ENCODE data around the gene HS2ST1.
A peak's percentile ranks its signal among the peaks of the same experiment; 100 is the strongest.
"Not testable (repeated sequence)": the region's sequence is repeated elsewhere in the genome, so short reads cannot be mapped to it uniquely, and the experiment has no call there.

Gene HS2ST1

DNA sequence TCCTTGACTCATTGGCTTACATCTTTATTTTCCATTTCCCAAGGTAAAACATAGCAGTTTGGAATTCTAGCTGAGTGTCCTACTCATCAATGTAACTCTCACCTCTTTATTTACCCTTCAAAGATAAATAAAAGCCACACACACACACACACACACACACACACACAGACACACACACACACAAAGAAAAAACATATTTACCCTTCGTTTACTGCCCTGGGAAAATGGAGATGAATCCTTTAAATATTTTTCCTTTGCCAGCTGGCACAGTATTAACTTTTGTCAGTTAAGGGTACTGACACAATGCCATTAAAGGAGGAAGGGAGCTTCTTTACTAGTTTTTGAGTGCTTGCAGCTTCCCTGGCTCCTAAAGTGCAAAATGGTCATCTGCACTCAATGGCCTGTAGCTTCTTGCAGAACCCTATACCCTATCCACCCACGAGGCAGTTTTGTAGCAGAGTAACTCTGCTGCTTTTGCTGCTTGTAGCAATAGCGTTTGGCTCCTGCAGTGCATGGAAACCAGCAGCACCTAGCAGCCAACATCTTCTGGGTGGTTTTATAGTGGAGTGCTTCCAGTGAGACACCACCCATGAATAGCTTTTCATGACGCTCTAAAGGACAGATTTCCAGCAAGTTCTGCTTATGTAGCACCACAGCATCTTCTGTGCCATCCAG lies 103.7 kb downstream of the HS2ST1 start:
- no peak for DNase-seq (ENCODE audit: low read depth in 2 of 2)

DNA sequence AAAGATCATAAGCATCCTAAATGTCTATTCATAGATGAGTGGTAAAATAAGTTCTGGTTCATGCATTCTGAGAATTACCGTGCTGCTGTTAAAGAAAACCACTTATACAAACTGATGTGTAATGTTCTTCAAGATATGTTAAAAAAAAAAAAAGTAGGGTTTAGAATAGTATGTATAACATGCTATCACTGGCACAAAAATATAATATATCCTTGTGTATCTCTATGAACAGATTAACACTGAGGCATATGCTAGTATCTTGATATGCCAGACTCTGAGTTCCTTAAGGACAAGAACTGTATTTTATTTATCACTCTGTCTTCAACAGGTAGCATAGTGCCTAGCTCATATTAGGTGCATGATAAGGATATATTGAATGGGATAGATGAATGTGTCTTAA lies 108.9 kb downstream of the HS2ST1 start:
- no peak for DNase-seq (ENCODE audit: low read depth in 2 of 2)

DNA sequence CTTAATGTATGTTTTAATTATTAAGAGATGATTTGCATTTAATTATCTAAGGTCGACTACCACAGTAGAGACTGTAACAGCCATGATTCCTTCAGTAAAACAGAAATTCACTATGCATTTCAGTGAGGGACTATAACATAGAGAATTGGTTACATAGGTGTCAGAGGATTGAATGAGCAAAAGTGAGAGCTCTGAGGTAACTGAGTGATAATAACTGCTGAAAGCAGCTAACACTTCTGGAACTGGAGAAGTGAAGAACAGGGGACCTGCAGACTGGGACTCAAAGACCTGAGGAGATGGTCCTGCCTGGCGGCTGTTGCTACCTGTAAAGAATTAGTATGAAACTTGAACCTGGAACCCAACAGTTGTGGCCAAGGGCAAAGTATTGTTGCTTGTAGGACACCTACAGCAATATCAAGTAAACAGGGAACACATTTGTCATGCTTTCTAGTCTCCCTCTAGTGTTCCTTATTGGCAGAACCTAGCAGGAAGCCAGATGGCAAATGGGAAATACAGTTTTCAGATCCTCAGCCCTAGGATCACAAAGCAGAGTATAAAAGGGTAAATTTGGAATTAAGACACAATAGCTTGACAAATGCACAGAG lies 110.6 kb downstream of the HS2ST1 start:
- DNase-seq (ENCODE audit: low read depth in 2 of 2), result no peak

DNA sequence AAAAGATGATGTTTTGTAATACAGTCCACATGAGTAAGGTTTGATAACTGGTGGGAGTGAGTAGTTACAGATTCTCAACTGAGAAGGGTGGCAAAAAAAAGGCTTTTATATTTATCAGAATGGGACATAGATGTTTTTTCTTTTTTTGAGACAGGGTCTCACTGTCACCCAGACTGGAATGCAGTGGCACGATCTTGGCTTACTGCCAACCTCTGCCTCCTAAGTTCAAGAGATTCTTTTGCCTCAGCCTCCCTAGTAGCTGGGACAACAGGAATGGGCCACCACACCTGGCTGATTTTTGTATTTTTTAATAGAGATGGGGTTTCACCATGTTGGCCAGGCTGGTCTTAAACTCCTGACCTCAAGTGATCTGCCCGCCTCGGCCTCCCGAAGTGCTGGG lies 113.1 kb downstream of the HS2ST1 start:
- DNase-seq (ENCODE audit: low read depth in 2 of 2), result not testable (repeated sequence)

DNA sequence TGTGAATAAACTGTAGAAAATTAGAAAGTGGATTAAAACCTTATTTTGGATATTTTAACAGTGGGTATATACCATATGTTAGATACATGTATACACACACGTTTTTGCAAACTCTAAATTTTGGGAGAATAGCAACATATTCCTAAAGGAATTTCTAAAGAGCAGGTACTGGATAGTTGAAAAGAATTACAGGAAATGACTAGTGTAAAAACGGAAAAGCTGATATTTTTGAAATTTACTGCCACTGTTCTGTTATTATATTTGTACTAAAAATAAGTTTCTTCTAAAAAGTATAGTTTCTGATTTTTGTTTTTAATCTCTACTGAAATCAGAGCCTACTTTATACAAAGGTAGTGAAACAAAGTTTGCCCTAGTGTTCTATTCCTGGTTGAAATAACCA lies 114.1 kb downstream of the HS2ST1 start:
- no peak for DNase-seq (ENCODE audit: low read depth in 2 of 2)

DNA sequence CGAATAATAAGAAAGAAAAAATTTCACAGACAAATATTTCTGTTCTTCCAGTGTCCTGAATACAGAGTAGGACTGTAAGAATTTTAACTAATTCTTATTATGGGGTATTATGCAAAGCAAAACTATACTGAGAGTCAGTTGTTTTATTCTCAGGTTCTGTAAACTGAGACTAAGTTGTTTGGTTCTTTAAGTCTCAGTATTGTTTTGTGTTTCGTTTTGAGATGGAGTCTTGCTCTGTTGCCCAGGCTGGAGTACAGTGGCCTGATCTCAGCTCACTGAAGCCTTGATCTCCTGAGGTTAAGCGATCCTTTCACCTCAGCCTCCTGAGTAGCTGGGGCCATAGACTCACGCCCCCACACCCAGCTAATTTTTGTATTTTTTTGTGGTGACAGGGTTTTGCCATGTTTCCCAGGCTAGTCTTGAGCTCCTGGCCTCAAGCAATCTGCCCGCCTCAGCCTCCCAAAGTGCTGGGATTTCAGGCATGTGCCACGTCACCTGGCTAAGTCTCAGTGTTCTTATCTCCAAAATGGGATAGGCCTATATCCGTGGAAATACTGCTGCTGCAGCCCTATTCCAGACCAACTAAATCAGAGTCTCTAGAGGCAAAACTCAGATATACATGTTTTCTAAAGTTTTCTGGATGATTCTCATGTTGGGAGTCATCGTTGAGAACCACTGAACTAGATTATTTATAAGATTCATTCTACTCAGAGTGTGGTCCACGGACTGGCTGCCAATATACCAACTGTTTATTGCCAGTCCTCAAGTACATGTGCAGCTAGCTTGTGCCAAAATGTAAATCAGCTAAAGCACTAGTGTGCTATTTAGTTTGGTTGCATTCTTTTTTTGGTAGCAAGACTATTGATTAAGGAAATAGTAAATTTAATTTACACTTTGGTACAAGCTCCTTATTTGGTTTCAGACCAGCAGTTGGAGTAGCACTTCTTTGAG lies 116.6 kb downstream of the HS2ST1 start:
- no peak for DNase-seq (ENCODE audit: low read depth in 2 of 2)

DNA sequence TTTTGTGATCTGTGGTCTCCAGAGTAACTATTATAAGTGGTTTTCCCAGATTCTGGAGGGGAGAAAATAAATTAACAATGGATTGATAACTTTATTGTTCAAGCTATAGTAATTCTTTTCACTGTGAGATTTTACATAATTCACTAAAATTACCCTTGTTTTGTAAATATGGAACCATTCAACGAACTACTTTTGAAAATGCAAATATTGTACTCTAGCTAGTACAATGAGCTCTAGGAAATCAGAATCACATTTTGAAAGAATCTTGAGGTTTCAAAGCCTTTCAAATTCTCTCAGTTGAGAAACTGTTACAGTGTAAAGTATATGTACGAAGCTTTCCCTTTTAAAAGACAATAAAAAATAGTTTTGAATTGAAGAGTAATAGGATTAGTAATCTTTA lies 119.9 kb downstream of the HS2ST1 start:
- DNase-seq (ENCODE audit: low read depth in 2 of 2), result no peak

DNA sequence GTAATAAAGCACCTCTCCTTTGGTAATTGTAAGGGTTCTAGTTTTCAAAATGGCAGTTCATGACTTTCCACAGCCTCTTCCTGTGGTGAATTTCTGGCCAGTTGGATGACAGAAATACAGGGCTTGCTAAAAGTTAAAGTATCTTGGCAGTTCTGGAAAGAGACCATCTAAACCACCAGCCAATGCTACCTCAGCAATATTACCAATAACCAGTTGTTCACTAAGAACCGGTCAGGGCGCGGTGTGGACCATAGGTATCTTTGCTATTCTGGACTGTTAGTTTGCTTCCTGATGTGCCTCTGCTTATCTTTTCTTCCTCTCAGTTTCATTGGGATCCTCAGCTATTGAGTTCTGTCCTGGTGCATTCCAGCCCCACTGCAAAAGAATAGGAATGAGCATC lies 124.7 kb downstream of the HS2ST1 start:
- no peak for DNase-seq (ENCODE audit: low read depth in 2 of 2)

DNA sequence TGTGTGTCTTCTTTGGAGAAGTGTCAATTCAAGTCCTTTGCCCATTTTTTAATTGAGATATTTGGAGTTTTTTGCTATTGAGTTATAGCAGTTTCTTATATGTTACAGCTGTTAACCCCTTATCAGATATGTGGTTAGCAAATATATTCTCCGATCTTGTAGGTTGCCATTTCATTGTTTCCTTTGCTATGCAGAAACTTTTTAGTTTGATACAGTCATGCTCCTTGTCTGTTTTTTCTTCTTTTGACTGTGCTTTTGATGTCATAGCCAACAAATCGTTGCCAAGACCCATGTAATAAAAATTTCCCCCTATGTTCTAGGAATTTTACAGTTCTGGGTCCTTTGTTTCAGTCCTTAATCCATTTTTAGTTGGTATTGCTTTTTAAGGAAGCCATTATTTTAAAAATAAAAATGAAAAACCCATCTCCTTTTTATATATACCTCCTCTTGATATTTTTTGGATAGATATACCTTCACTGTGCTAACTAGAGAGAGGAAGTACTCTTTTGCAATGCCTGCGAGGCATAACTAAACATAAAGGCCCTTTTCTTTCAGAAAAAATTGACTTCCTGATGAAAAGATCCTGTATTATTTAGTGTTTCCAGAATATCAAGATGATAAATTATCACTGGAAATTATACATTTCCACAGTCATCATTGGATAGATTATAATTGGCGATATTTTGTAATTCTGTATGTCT lies 127.8 kb downstream of the HS2ST1 start:
- DNase-seq (ENCODE audit: low read depth in 2 of 2), result no peak

DNA sequence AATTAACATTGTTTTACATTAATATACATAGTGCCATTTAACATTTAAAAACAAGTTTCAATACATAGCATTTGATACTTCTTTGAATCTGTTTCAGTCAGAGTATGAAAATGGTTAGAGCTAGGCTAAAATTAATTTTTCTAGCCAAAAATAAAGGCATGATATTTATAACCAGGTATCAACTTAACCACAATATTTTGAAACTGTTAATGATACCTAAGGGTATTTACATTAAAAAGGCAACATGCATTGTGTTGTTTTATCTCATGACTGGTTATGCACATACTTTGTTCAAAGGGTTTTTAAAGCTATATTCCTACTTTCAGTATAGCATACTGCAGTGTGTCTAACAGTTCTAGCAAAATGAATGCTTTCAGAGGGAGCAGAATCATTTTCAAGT lies 130.0 kb downstream of the HS2ST1 start:
- DNase-seq (ENCODE audit: low read depth in 2 of 2), result no peak

DNA sequence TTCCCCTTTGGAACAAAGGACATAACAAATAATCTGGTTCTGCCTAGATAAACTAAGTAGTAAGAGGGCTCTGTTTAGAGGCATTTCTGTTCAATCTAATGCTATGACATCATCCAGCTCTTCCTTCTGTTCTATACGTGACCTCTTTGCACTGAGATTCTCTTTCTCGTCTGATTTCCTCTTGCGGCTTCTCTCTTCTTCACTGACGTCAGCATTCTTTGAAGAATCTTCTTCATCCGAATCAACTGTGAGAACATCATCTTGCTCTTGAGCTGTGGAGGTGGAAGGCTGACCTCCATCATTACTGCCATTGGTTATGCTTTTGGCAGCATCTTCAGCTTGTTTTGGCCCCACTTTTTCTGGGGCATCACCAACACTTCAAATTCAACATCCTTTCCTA lies 130.4 kb downstream of the HS2ST1 start:
- no peak for DNase-seq (ENCODE audit: low read depth in 2 of 2)

DNA sequence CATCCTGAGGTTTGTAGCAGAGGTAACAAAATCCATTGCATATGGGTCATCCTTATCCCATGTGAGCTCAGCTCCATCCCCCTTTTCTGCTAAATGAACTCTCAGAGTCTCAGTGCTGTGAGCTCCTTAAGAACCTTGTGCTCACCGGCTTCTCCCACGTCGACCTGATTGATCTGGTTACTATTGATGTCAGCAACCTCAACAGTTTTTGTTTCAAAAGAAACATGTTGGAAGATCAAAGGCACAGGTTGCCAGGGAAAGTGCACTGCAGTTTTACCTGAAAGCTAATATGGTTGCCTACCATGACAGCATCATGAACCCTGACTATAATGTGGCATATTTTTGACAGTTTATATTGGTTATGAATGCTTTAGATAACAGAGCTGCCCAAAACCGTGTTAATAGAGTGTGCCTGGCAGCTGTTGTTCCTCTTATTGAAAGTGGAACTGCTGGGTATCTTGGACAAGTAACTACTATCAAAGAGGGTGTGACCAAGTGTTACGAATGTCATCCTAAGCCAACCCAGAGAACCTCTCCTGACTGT lies 131.4 kb downstream of the HS2ST1 start:
- DNase-seq (ENCODE audit: low read depth in 2 of 2), result peak in 1 of 2 donors; percentile 14

DNA sequence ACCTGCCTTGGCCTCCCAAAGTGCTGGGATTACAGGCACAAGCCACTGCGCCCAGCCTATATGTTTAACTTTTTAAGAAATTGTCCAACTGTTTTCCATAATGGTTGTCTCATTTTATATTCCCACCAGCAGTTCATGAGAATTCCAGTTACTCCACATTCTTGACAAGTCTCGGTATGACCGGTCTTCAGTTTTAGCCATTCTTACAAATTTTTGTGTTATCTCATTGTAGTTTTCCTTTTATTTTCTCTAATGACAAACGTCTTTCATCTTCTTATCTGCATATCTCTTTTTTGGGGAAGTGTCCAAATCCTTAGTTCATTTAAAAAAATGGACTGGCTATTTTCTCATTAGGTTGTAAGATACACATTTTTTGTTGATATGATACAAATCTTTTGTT lies 132.5 kb downstream of the HS2ST1 start:
- DNase-seq (ENCODE audit: low read depth in 2 of 2), result no peak

DNA sequence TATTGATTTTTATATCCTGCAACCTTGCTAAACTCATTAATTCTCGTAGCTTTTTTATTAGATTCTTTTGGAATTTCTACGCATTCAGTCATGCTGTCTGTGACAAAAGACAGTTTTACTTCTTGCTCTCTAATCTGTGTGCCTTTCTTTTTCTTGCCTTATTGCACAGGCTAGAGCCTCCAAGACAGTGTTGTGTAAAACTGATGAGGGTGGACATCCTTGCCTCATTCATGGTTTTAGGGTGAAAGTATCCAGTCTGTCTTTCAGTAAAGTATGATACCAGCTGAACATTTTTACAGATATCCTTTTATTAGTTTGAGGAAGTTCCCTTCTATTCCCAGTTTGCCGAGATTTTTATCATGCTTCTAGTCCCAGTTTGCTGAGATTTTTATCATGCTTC lies 133.8 kb downstream of the HS2ST1 start:
- DNase-seq (ENCODE audit: low read depth in 2 of 2), result no peak

DNA sequence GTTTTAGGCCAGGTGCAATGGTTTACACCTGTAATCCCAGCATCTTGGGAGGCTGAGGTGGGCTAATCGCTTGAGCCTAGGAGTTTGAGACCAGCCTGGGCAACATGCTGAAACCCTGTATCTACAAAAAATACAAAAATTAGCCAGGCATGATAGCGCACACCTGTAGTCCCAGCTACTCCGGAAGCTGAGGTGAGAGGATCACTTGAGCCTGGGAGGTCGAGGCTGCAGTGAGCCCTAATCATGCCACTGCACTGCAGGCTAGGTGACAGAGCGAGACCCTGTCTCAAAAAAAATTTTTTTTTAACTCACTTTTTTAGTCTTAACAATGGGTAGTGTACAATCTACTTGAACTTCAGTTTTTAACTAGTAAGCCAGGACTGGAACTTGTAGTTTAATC lies 137.5 kb downstream of the HS2ST1 start:
- no peak for DNase-seq (ENCODE audit: low read depth in 2 of 2)

DNA sequence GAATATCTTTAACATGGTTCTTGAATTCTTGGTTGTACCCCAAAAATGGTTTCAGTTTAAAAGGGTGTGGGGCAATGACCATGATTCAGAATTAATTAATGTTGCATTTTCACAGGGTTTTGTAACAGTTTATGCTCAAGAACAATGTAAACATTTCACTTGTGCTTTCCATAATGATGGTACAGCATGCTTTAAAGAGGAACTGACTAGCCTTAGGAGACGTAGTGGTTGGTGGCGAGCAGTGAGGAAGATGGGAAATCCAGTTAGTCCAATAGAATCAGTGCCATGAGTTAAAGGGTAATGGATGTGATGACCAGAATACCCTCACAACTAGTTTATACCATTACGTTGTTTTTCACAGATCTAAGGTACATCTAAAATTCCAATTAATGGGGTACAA lies 138.0 kb downstream of the HS2ST1 start:
- no peak for DNase-seq (ENCODE audit: low read depth in 2 of 2)

DNA sequence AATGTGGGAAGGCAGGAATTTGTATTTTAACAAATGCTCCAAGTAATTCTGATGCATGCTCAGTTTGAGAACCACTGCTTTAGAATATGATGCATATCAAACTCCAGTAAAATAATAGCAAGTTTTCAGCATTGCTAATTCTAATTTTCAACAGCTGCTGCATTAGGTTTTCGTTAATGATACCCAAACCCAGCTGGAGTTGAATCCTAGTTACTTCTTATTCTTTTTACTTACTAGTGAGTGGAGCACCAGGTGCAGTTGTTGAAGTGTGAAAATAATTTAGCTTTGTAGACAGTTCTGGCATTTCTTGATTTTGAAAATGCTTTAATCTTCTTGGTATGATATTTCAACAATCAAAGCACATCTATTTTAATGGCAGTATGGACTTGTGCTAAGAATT lies 138.5 kb downstream of the HS2ST1 start:
- no peak for DNase-seq (ENCODE audit: low read depth in 2 of 2)

DNA sequence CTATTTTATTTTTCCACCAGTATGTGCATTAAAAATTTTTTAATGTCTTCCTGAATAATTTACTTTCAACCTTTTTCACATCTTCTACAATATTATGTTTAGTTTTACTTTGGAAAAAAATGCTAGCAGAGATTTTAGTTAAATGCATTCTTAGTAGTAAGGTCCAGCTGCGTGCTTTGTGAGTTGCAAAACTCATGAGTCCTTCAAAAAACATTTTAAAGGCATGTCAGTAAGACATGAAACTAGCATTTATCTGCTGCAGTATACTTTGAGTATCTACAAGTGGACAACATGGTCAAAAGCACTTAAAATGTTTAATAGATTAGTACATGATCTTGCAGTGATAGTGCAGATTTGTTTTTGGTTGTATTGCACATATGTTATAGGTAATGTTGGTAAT lies 139.0 kb downstream of the HS2ST1 start:
- no peak for DNase-seq (ENCODE audit: low read depth in 2 of 2)

DNA sequence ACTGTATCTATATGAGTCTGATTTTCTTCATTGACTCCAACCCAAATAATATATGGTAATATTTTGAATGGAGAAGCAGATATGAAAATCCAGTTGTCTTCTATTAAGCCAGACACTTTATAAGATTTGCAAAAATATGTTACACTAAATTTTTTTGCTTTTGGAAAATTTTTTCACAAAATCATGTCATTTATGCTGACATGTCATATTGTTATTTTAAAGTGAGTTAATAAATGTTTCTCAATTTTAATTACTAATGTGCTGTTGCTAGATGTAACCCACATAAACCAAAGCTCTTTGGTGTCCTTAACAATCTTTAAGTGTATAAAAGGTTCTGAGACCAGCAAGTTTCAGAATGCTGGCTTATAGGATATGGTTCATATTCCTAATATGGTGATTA lies 142.5 kb downstream of the HS2ST1 start:
- DNase-seq (ENCODE audit: low read depth in 2 of 2), result no peak

DNA sequence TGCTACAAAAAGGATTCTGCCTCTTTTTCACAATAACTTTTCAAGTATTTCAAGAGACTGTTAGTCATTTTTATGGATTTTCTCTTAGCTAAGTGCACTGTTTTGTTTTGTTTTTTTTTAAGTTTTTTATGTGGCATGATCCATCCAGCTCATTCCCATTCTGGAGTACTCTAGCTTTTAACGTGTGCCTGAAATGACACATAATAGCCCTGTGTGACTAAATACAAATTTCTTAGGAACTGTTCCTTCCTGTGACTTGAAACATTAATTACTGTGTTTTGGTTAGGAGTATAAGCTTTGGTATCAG lies 143.9 kb downstream of the HS2ST1 start:
- no peak for DNase-seq (ENCODE audit: low read depth in 2 of 2)

DNA sequence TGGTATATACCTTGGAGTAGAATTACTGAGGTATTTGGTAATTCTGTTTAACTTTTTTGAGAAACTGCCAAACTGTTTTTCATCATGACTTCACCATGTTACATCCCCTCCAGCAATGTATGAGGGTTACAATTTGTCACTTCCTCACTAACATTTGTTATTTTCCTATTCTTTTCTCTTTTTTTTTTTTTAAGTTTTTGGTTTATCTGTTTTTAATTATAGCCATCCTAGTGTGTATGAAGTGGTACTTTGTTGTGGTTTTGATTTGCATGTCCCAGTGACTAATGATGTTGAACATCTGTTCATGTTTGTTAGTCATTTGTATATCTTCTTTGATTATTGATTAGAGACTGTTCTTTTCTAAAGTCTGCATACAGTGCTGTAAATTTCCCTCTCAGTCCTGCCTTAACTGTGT lies 147.3 kb downstream of the HS2ST1 start:
- no peak for DNase-seq (ENCODE audit: low read depth in 2 of 2)

DNA sequence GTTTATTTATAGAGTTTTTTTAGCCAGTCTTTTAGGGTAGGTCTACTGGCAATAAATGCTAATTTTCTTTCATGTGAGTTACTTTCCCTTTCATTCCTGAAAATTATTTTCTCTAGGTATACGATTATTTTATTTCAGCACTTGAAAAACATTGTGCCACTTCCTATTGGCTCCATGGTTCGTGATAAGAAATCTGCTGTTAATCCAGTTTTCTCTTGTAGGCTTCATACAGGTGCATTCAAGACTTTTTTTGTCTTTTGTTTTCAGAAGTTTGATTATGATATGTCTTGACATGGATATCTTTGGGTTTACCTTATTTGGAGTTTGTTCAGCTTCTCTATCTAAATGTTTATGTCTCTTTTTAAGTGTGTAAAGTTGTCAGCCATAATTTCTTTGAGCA lies 148.3 kb downstream of the HS2ST1 start:
- no peak for DNase-seq (ENCODE audit: low read depth in 2 of 2)
